RWPE2 (cell line): ENCODE data around the gene RNF19B.

Experiments
- ATAC-seq: fragments of 200-7000 bp; cut with Tn5 transposase; 3 replicates; pipeline ENCODE4 v1.9.1; 2021; ENCODE audit warnings: low read depth
- DNase-seq: peaks from one replicate; pipeline ENCODE4 v3.0.0-alpha.2; 2020; ENCODE audit warnings: low spot score
- H3K27ac ChIP-seq: fragments of 450-650 bp; 2 replicates; pipeline ENCODE4 v1.5.1; 2017; ENCODE audit warnings: mild to moderate bottlenecking; ENCODE audit not compliant: poor library complexity, severe bottlenecking
- H3K27me3 ChIP-seq: fragments of 250-450 bp; sonication (Bioruptor Pico); 2 replicates; pipeline ENCODE4 v1.5.1; 2021; ENCODE audit warnings: mild to moderate bottlenecking, moderate library complexity; ENCODE audit not compliant: insufficient read depth, poor library complexity, severe bottlenecking
- H3K36me3 ChIP-seq: fragments of 250-450 bp; sonication (Bioruptor Pico); 2 replicates; pipeline ENCODE4 v1.5.1; 2020; ENCODE audit warnings: low read depth, mild to moderate bottlenecking, moderate library complexity
- H3K4me1 ChIP-seq: fragments of 250-450 bp; sonication (Bioruptor Pico); 2 replicates; pipeline ENCODE4 v1.5.1; 2021; ENCODE audit warnings: mild to moderate bottlenecking, moderate library complexity; ENCODE audit not compliant: insufficient read depth, poor library complexity, severe bottlenecking
- H3K4me3 ChIP-seq: fragments of 250-450 bp; sonication (Bioruptor Pico); 2 replicates; pipeline ENCODE4 v1.5.1; 2021; ENCODE audit warnings: mild to moderate bottlenecking, moderate library complexity; ENCODE audit not compliant: severe bottlenecking
- H3K9me3 ChIP-seq: fragments of 250-450 bp; sonication (Bioruptor Pico); 2 replicates; pipeline ENCODE4 v1.5.1; 2021; ENCODE audit warnings: mild to moderate bottlenecking, moderate library complexity; ENCODE audit not compliant: severe bottlenecking
- TF ChIP-seq, protein P1 (sequence below): fragments of 450-650 bp; IDR thresholded peaks from one replicate; pipeline ENCODE4 v1.5.1; 2017; ENCODE audit warnings: mild to moderate bottlenecking, moderate library complexity; ENCODE audit not compliant: poor library complexity, severe bottlenecking

RNF19B gene

GRCh38 chr1:32918179-32918578 is 46.4 kb downstream of the RNF19B start:
- Histone ChIP-seq H3K4me3 (no peak overlapping the region), H3K27me3 (no peaks in the 10 kb centered on the region), H3K27ac (no peak overlapping the region), H3K36me3 (no peaks in the 10 kb centered on the region), H3K4me1 (no peaks in the 10 kb centered on the region), H3K9me3 (no peaks in the 10 kb centered on the region)
- DNase-seq (no peak), ATAC-seq (no peak)
- TF ChIP-seq, protein P1, sequence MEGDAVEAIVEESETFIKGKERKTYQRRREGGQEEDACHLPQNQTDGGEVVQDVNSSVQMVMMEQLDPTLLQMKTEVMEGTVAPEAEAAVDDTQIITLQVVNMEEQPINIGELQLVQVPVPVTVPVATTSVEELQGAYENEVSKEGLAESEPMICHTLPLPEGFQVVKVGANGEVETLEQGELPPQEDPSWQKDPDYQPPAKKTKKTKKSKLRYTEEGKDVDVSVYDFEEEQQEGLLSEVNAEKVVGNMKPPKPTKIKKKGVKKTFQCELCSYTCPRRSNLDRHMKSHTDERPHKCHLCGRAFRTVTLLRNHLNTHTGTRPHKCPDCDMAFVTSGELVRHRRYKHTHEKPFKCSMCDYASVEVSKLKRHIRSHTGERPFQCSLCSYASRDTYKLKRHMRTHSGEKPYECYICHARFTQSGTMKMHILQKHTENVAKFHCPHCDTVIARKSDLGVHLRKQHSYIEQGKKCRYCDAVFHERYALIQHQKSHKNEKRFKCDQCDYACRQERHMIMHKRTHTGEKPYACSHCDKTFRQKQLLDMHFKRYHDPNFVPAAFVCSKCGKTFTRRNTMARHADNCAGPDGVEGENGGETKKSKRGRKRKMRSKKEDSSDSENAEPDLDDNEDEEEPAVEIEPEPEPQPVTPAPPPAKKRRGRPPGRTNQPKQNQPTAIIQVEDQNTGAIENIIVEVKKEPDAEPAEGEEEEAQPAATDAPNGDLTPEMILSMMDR, result no peak

GRCh38 chr1:32917521-32917920 is 47.1 kb downstream of the RNF19B start:
- H3K4me1 ChIP-seq, result no peaks in the 10 kb centered on the region
- ATAC-seq, result no peak

DNA sequence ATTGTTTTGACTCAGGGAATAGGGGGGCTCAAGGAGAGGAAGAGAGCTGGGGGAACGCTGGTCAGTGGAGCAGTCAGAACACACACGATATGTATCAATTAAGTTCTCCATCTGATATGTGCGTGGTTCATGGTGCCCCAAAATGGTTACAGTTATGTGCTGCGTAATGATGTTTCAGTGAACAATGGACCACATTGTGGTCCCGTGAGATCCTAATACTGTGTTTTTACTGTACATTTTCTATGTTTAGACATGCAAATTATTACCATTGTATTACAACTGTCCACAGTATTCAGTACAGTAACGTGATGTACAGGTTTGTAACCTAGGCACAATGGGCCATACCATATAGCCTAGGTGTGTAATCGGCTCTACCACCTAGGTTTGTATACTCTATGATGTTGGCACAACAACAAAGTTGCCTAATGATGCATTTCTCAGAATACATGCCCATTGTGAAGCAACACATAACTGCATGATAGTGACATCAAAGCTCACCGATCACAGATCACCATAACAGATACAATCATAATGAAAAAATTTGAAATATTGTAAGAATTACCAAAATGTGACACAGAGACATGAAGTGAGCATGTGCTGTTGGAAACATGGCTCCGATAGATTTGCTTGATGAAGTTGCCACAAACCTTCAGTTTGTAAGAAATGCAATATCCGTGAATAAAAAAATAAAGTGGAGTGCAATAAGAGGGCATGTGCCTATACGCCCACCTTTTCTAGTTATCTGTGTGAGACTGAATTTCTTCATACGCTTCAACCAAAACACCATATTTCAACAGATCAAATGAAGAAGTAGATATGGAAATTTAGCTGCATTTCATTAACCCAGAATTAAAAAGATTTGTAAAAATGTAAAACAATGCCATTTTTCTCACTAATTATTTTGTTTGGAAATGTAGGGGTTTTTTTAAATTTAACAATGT is 48.6 kb downstream of the RNF19B start:
- no peaks in the 10 kb centered on the region for H3K27me3 ChIP-seq
- H3K4me3 ChIP-seq, result no peak overlapping the region
- H3K4me1 ChIP-seq, result no peaks in the 10 kb centered on the region
- DNase-seq, result no peak
- H3K9me3 ChIP-seq, result no peaks in the 10 kb centered on the region
- TF ChIP-seq, protein P1, result no peak
- no peak for ATAC-seq
- H3K36me3 ChIP-seq, result no peaks in the 10 kb centered on the region
- no peak overlapping the region for H3K27ac ChIP-seq

More at GRCh38 chr1:32917521-32917920, 47.1 kb downstream of the RNF19B start:
- TF ChIP-seq, protein P1, result no peak
- no peak for DNase-seq
- Histone ChIP-seq H3K27me3 (no peaks in the 10 kb centered on the region), H3K4me3 (no peak overlapping the region), H3K27ac (no peak overlapping the region), H3K9me3 (no peaks in the 10 kb centered on the region), H3K36me3 (no peaks in the 10 kb centered on the region)

DNA sequence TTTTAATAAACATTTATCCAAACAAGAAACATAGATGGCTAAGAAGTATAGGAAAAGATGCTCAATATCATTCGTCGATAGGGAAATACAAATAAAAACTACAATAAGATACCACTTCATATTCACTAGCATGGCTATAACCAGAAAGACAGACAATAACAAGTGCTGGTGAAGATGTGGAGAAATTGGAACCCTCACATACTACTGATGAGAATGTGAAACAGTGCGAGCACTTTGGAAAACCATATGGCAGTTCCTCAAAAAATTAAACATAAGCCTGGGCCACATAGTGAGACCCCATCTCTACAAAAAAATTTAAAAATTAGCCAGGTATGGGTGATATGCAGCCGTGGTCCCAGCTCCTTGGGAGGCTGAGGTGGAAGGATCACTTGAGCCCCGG is 54.3 kb downstream of the RNF19B start:
- no peak for DNase-seq
- Histone ChIP-seq H3K27me3 (no peaks in the 10 kb centered on the region), H3K4me3 (no peak overlapping the region), H3K36me3 (no peaks in the 10 kb centered on the region), H3K27ac (no peak overlapping the region), H3K4me1 (no peaks in the 10 kb centered on the region), H3K9me3 (no peaks in the 10 kb centered on the region)
- no peak for ATAC-seq
- TF ChIP-seq, protein P1, result no peak

- Histone ChIP-seq H3K36me3 (no peaks in the 10 kb centered on the region), H3K27ac (no peak overlapping the region), H3K27me3 (no peaks in the 10 kb centered on the region), H3K4me3 (no peak overlapping the region), H3K9me3 (no peaks in the 10 kb centered on the region), H3K4me1 (no peaks in the 10 kb centered on the region)
- TF ChIP-seq, protein P1, result no peak
- ATAC-seq (no peak), DNase-seq (no peak)
Measured at GRCh38 chr1:32907435-32907834, 57.2 kb downstream of the RNF19B start.
